DMS153 treated with DMSO at 0.1 percent for 48 hours (cell line): ENCODE measurements around the gene GRIK3.
"Not testable (repeated sequence)": the region's sequence is repeated elsewhere in the genome, so short reads cannot be mapped to it uniquely, and the experiment has no call there.

Experiments used
- DNase-seq: peaks from one replicate; lab custom pipeline; 2025; ENCODE audit not compliant: unreplicated experiment; lab: John Stamatoyannopoulos, UW

GRIK3 gene

DNA sequence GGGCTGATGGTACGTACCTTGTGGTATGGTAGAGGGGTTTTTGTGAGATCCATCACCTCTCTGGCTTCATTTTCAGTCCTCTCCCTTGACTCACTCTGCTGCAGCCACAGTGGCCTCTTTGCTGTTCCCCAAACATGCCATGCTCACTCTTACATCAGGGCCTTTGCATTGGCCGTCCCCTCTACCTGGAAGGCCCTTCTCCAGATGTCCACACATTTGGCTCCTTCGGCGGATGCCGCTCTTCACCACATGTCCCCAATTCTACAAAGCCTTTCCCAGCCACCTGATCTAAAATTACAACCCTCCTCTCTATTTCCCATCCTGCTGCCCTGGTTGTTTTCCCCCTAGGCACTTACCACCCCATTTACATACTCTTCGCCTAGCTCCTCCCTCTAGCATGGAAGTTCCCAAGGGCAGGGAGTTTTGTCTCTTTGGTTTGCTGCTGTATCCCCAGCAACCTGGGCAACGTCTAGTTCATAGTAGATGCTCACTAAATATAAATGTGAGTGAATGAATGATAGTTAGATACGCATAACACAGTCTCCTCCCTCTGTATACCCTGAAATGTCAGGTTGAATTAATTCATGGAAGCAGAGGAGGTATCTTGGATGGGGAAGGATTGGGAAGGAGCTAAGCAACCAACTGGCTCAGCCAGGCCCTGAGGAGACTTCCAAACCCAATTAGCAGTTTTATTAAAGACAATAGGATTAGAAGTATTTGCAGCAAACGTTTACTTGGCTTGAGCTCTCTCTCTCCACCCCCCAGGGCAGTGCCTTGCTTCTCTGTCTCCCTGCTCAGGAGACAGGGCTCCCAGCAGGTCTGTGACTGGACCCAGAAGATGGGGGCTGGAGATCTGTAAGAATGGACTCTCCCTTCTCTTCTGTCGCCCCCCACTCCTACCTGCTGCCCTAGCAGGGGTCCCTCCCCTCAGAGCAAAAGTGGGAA is 264.2 kb downstream of the GRIK3 start:
- no peak for DNase-seq

DNA sequence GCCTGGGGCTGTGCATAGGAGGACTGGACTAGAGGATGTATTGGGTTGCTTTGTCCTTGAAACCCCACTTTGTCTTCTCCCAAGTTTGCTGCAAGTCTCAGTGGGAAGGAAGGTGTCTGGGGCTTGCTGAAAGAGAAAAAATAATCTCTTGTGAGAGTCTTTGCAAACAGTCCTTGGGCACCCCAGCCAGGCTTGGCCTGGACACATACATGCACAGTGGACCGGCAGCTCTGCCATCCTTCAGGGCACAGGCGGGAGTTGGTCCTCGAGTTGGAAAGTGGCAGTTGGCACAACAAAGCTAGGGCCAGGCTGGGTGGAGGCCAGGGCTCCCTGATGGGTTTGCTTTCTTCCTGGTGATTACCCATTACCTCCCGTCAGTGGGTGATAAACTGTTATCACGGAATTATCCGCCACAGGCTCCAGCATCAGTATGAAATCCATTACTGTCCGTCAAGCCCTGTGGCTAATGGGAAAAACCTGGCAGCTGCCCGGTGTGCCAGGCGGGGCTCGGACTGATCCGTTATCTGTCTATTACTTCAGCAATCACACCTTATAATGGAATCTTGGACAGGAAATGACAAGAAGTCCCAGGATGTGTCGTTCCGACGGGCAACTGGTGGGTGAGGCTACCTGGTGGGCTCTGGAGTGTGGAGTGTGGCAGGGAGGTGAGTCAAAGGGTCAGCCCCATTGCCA is 265.7 kb downstream of the GRIK3 start:
- DNase-seq: no peak

DNA sequence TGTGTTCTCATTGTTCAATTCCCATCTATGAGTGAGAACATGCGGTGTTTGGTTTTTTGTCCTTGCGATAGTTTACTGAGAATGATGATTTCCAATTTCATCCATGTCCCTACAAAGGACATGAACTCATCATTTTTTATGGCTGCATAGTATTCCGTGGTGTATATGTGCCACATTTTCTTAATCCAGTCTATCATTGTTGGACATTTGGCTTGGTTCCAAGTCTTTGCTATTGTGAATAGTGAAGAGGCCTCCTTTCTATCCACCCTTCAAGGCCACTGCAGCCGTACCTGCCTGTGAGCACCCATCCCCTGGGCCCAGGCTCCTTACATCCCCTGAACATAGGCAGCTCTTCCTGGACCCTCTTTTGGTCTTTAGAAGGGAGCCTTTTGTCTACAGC is 266.9 kb downstream of the GRIK3 start:
- DNase-seq: not testable (repeated sequence)

DNA sequence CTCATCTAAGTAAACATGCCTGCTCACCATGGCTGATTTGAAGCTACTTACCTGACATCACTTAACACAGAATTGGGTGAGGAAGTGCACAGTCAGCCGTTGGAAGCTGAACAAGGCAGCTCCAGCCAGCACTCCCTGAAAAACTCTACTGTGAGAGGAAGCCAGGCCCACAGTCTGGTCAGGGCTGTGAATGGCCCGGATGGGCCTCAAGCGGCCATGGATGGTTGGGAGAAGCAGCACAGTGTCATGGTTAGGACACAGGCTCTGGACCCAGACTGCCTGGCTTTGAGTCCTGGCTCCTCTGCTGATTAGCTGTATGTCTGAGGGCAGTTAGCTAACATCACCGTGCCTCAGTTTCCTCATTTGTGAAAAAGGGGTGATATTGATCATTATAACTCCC is 267.8 kb downstream of the GRIK3 start:
- DNase-seq: no peak

GRCh38 chr1:36765785-36766300 is 268.5 kb downstream of the GRIK3 start:
- no peak for DNase-seq

DNA sequence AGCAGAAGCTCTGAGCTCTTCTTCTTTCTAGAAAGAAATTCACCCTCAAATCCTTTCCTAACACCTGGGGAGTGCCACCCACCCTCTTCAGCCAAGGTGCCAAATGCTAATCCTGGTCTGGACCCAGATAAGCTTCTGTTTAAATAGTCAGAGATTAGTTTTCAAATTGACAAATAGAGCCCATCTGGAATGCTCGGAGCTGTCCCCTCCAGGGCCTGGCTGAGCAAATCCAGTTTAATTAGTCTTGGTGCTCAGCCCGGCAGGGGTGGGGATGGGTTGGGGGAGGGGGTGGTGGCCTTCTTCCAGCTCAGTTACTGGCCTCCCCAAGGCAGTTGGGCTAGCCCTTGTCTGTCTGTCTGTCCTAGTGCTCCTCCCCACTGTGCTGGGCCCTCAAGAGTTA is 269.5 kb downstream of the GRIK3 start:
- no peak for DNase-seq

DNA sequence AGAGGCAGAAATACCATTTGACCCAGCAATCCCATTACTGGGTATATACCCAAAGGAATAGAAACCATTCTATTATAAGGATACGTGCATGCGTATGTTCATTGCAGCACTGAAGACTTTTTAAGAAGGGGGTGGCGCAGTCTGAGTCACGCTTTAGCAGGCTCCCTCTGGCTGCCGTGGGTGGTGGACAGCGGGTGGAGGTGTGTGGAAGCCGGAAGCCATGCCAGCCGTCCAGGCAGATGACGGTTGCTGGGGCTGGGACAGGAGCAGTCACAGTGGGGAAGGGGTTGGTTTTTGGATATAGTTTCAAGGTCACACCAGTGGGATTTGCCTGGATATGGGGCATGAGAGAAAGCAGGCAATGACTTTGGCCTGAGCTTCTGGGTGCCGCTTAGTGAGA is 270.5 kb downstream of the GRIK3 start:
- no peak for DNase-seq

- DNase-seq: no peak
These were observed 272.1 kb downstream of the GRIK3 start for GRCh38 chr1:36762174-36762573.

GRCh38 chr1:36761113-36761512 is 273.2 kb downstream of the GRIK3 start:
- DNase-seq: no peak

DNA sequence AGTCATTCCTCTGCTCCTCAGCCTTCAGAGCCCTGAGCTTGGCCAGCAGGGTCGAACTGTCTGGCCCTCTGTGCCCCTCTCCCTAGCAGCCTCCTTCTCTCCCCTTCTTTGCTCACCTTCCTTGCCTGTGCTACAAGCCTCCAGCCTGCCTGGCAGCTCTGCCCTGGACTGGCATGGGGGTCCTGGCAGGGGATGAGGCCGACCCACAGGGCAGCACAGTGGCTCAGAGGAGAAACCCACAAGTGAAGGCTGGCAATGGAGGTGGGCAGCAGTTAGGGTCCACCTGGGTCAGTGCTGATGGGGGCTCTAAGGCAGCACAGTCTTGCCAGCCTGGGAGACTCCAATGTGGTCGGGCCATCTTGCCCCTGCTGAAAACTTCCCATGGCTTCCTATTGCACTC is 274.2 kb downstream of the GRIK3 start:
- DNase-seq: no peak

- no peak for DNase-seq
These were observed 275.0 kb downstream of the GRIK3 start for GRCh38 chr1:36759355-36759754.

- no peak for DNase-seq
These were observed 278.7 kb downstream of the GRIK3 start for GRCh38 chr1:36755303-36756230.

GRCh38 chr1:36754366-36754765 is 279.9 kb downstream of the GRIK3 start:
- DNase-seq: no peak

DNA sequence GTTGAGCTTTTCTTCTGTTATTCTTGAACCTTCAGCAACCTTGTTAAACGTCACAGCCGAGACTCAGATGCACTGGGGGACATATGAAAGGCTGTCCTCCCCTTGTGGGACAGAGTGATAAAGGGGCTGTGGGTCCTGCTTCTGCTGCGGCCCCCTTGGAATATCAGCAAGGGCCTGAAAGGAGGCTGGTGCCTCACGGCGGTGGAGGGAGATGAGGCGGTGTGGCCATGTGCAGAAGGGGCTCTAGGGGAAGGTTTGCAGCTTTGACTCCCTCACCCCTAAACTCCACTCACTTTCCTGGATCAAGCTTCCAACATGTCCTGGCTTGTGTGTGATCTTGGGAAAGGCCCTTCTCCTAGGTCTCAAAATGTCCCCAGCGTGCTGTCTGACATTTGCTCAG is 280.9 kb downstream of the GRIK3 start:
- DNase-seq: no peak

DNA sequence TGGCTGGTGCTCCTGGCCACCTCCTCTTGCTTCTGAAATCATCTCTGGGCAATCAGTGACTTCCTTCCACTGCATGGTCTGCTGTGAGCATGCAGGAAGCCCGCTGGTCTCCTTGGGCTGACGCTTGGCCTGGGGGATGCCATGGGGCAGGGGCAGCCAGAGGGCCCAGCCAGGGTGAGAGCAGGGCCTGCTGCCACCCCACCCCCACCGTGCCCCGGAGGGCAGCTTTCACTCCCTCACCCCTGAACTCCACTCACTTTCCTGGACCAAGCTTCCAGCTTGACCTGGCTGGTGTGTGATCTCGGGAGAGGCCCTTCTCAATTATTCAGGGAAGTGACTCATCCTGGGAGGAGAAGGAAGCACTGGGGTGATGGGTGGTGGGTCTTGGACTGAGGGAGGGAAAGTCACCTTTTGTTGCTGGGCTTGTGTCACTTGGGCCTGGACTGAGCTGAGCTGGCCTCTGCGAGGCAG is 281.4 kb downstream of the GRIK3 start:
- DNase-seq: no peak

DNA sequence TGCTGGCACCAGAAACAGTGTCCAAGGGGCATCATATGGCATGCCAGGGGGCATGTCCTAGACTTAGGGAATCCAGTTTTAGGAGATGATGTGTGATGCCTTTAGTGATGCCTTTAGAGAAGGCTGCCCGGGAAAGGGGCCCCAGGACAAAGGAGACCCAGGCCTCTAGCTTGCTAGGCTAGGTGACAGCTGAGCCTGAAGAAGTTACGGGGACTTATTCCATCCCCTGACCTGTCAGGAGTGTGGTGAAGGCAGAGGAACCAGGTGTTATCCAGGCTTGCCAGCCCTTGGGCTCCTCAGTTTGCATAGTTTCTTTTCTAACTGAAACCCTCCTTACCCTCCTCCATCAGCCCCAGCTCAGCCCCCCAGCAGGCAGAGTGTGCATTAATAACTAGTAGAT is 281.9 kb downstream of the GRIK3 start:
- no peak for DNase-seq

DNA sequence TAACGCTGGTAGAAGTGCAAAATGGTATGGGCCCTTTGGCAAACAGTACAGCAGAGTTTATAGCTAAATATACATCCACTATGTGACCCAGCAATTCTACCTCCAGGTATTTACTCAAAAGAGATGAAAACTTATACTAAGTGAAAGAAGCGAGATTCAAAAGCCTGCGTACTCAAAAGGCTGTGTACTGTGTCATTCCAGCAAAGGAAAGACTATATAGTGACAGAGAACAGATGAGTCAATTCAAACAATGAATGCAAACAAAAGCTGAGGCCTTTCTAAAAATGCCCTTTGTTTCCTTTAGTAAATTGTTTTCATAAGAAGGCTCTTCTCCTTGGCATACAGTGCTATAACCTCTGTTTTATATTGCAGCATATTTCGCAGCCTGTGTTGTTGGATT is 282.8 kb downstream of the GRIK3 start:
- peak; percentile 40 for DNase-seq

- DNase-seq: no peak
These were observed 285.8 kb downstream of the GRIK3 start for GRCh38 chr1:36748466-36748865.
